IMR-90 (cell line): Measurements from ENCODE around the gene CTNND2. TPM values are rescaled to one million over a fixed set of nuclear protein-coding genes. Genes with fewer than 3 reads are reported as not detected.

ENCODE experiments used
- ATAC-seq: fragments of 200-7000 bp; cut with Tn5 transposase; 2 replicates; pipeline ENCODE4 v1.9.1; 2020; ENCODE audit warnings: low read depth, mild to moderate bottlenecking, moderate library complexity
- BruUV-seq: library from RNA; stranded (reverse); fragments of 400-500 nt; replicated peaks from 2 replicates; lab custom pipeline; 2021; lab: Mats Ljungman, UMichigan
- CTCF ChIA-PET: fragments of 300-600 bp; formaldehyde crosslinking; extraction: SDS; loops from one replicate; lab custom pipeline; 2021; ENCODE audit warnings: antibody characterized with exemption; lab: Yijun Ruan, JAX
- POLR2A ChIA-PET: fragments of 300-600 bp; sonication (Branson Sonifier 250); formaldehyde crosslinking; loops from one replicate; lab custom pipeline; 2022; ENCODE audit warnings: antibody characterized with exemption; ENCODE audit not compliant: unreplicated experiment; lab: Charles Lee
- DNase-seq: peaks from one replicate; pipeline ENCODE4 v3.0.0; 2013
- H2AFZ ChIP-seq: replicated peaks from 2 replicates; pipeline ENCODE3; 2013; ENCODE audit warnings: low read length, mild to moderate bottlenecking; ENCODE audit not compliant: poor library complexity
- H2AK5ac ChIP-seq: 2 replicates; pipeline ENCODE4 v1.6.1; 2013; ENCODE audit warnings: low read depth, low read length, inconsistent platforms
- H2AK9ac ChIP-seq: replicated peaks from 2 replicates; pipeline ENCODE3; 2013; ENCODE audit warnings: mild to moderate bottlenecking, low read depth, low read length, moderate library complexity; ENCODE audit not compliant: poor library complexity
- H2BK120ac ChIP-seq: 2 replicates; pipeline ENCODE4 v1.6.1; 2013; ENCODE audit warnings: low read depth, low read length, inconsistent platforms
- H2BK15ac ChIP-seq: 3 replicates; pipeline ENCODE4 v1.6.1; 2013; ENCODE audit warnings: low read depth, low read length, inconsistent platforms
- H2BK20ac ChIP-seq: 2 replicates; pipeline ENCODE4 v1.6.1; 2013; ENCODE audit warnings: low read depth, mild to moderate bottlenecking, inconsistent platforms, low read length, moderate library complexity
- H2BK5ac ChIP-seq: 2 replicates; pipeline ENCODE4 v1.6.1; 2013; ENCODE audit warnings: mild to moderate bottlenecking, low read depth, low read length, inconsistent platforms; ENCODE audit not compliant: poor library complexity, severe bottlenecking
- H3K14ac ChIP-seq: replicated peaks from 2 replicates; pipeline ENCODE4 v1.6.1; 2013; ENCODE audit warnings: low read depth, low read length, inconsistent platforms
- H3K18ac ChIP-seq: 2 replicates; pipeline ENCODE4 v1.6.1; 2013; ENCODE audit warnings: low read depth, low read length, control low read depth
- H3K23ac ChIP-seq: 2 replicates; pipeline ENCODE4 v1.6.1; 2013; ENCODE audit warnings: low read depth, low read length, inconsistent platforms
- H3K27ac ChIP-seq: 2 replicates; pipeline ENCODE4 v1.5.1; 2013; ENCODE audit warnings: mild to moderate bottlenecking, control low read depth, low read length; ENCODE audit not compliant: insufficient read depth
- H3K27me3 ChIP-seq: 2 replicates; pipeline ENCODE4 v1.6.1; 2013; ENCODE audit warnings: low read length; ENCODE audit not compliant: control insufficient read depth, insufficient read depth
- H3K36me3 ChIP-seq: 2 replicates; pipeline ENCODE4 v1.6.1; 2013; ENCODE audit warnings: low read length, mixed read lengths; ENCODE audit not compliant: control insufficient read depth, insufficient read depth
- H3K4ac ChIP-seq: 2 replicates; pipeline ENCODE4 v1.6.1; 2013; ENCODE audit warnings: low read depth, low read length, inconsistent platforms
- H3K4me1 ChIP-seq: 2 replicates; pipeline ENCODE4 v1.6.1; 2013; ENCODE audit warnings: low read length, mixed read lengths; ENCODE audit not compliant: control insufficient read depth, insufficient read depth
- H3K4me2 ChIP-seq: 2 replicates; pipeline ENCODE4 v1.6.1; 2013; ENCODE audit warnings: low read depth, mild to moderate bottlenecking, control low read depth, low read length, moderate library complexity
- H3K4me3 ChIP-seq: 2 replicates; pipeline ENCODE4 v1.5.1; 2013; ENCODE audit warnings: low read depth, mild to moderate bottlenecking, control low read depth, low read length, moderate library complexity; ENCODE audit not compliant: insufficient read depth
- H3K56ac ChIP-seq: 2 replicates; pipeline ENCODE4 v1.6.1; 2013; ENCODE audit warnings: low read length, inconsistent platforms; ENCODE audit not compliant: insufficient read depth; ENCODE audit errors: extremely low read depth
- H3K79me1 ChIP-seq, 2 experiments: 2 replicates each; pipeline ENCODE4 v1.6.1; 2013; ENCODE audit warnings: low read length in 2 of 2, inconsistent platforms in 1 of 2, low read depth in 1 of 2
- H3K9ac ChIP-seq: 2 replicates; pipeline ENCODE4 v1.6.1; 2013; ENCODE audit warnings: low read depth, low read length, control low read depth
- H3K9me1 ChIP-seq: 2 replicates; pipeline ENCODE4 v1.6.1; 2013; ENCODE audit warnings: low read length, inconsistent platforms; ENCODE audit not compliant: insufficient read depth
- H3K9me3 ChIP-seq: 2 replicates; pipeline ENCODE4 v1.6.1; 2013; ENCODE audit warnings: low read length; ENCODE audit not compliant: control insufficient read depth, insufficient read depth
- H4K20me1 ChIP-seq: 2 replicates; pipeline ENCODE4 v1.6.1; 2013; ENCODE audit warnings: low read length, inconsistent platforms; ENCODE audit not compliant: insufficient read depth
- H4K5ac ChIP-seq: 2 replicates; pipeline ENCODE4 v1.6.1; 2013; ENCODE audit warnings: mild to moderate bottlenecking, low read depth, low read length, control low read depth
- H4K8ac ChIP-seq, 2 experiments: 2 replicates each; pipeline ENCODE4 v1.6.1; 2013; ENCODE audit warnings: low read depth in 2 of 2, low read length in 2 of 2, control low read depth in 1 of 2, inconsistent platforms in 1 of 2
- H4K91ac ChIP-seq: 2 replicates; pipeline ENCODE4 v1.6.1; 2013; ENCODE audit warnings: low read depth, low read length, inconsistent platforms; ENCODE audit not compliant: insufficient read depth
- BHLHE40 ChIP-seq: fragments of 150-350 bp; IDR thresholded peaks from 2 replicates; pipeline ENCODE4 v1.6.1; 2016; ENCODE audit warnings: mild to moderate bottlenecking, low read depth, low read length
- CHD1 ChIP-seq: IDR thresholded peaks from 2 replicates; pipeline ENCODE4 v1.6.1; 2012; ENCODE audit warnings: low read depth, low read length, improper control_type of control experiment
- ELK1 ChIP-seq: fragments of 150-350 bp; IDR thresholded peaks from 2 replicates; pipeline ENCODE4 v1.6.1; 2016; ENCODE audit warnings: low read depth, mild to moderate bottlenecking, low read length, moderate library complexity, borderline replicate concordance
- RFX5 ChIP-seq: IDR thresholded peaks from 2 replicates; pipeline ENCODE4 v1.8.0; 2012; ENCODE audit warnings: low read depth, mild to moderate bottlenecking, low read length, moderate library complexity
- WGBS, 2 experiments: methylation state at CpG; one replicate each; pipeline versions ENCODE4 v1.1.5 to v1.1.7; 2013; ENCODE audit warnings: missing lambda C conversion rate in 2 of 2; ENCODE audit not compliant: insufficient read length in 1 of 2; ENCODE audit errors: extremely low coverage in 2 of 2; 5-methylcytosine and 5-hydroxymethylcytosine counted together
- dilution Hi-C: fragments of 300-500 bp; cut with HindIII; formaldehyde crosslinking; loops from one replicate; pipeline ENCODE4 v1.14.3; 2018; ENCODE audit warnings: low sequenced_read_pairs; ENCODE audit not compliant: unreplicated experiment
- in situ Hi-C: fragments of 300-500 bp; cut with MboI; formaldehyde crosslinking; loops from 3 replicates; pipeline ENCODE4 v1.14.3; 2019; ENCODE audit warnings: low sequenced_read_pairs, inconsistent platforms, mixed read lengths
- intact Hi-C: fragments of 100-400 bp; cut with micrococcal nuclease; formaldehyde crosslinking; loops from 2 replicates; pipeline ENCODE4 v1.10.0; 2022
- polyA plus RNA-seq, 3 experiments: library from polyadenylated mRNA; depleted of rRNA; stranded (reverse); fragments of >200 nt; gene quantifications; 2 replicates each; pipeline ENCODE4 v1.2.3, GENCODE V29; 2012; ENCODE audit warnings: low replicate concordance in 1 of 3
- total RNA-seq: library from RNA; depleted of rRNA; stranded (reverse); fragments of >200 nt; gene quantifications from 2 replicates; pipeline ENCODE4 v1.2.3, GENCODE V29; 2012

Gene CTNND2
- total and polyA plus RNA-seq, 2 of the 4 experiments (the other 2 are of a cell fraction), result not detected

- ATAC-seq (no peak), DNase-seq (no peak)
- Histone ChIP-seq H4K91ac (no peak overlapping the region), H3K4me2 (no peak overlapping the region), H3K4me1 (no peaks in the 10 kb centered on the region), H2BK20ac (no peak overlapping the region), H3K14ac (no peak overlapping the region), H3K9me1 (no peaks in the 10 kb centered on the region), H3K27me3 (no peaks in the 10 kb centered on the region), H2BK5ac (no peak overlapping the region), H3K79me1 (no peaks in the 10 kb centered on the region), H3K18ac (no peak overlapping the region), H3K4me3 (no peak overlapping the region), H4K8ac (no peak overlapping the region), H4K20me1 (no peaks in the 10 kb centered on the region), H3K4ac (no peak overlapping the region), H3K27ac (no peak overlapping the region), H2AK9ac (no peak overlapping the region), H2BK15ac (no peak overlapping the region), H2AFZ (no peak overlapping the region), H3K56ac (no peak overlapping the region), H4K5ac (no peak overlapping the region), H3K9ac (no peak overlapping the region), H2AK5ac (no peak overlapping the region), H3K9me3 (peaks cover 5% of the 10 kb centered on the region), H3K36me3 (no peaks in the 10 kb centered on the region), H3K23ac (no peak overlapping the region), H2BK120ac (no peak overlapping the region)
- intact Hi-C loops (no loop called here), dilution Hi-C loops (no loop called here), in situ Hi-C loops (no loop called here)
- BruUV-seq, result no TSS peak
- ChIA-PET CTCF (no interaction called here), POLR2A (interaction anchor here (0.6 kb wide), 1 partner anchor 1802 kb away, joined by 3 read pairs; no protein-coding TSS in a partner anchor)
- TF ChIP-seq CHD1 (no peak), ELK1 (no peak), BHLHE40 (no peak), RFX5 (no peak)
- WGBS, 2 experiments, result no CpG with 5 or more reads among the region's 4 CpGs
These were observed 247.3 kb downstream of the CTNND2 start for GRCh38 chr5:11656916-11657315.
